AG04449 (cell line): ENCODE data around the gene PXDN.
"Not testable (repeated sequence)": the region's sequence is repeated elsewhere in the genome, so short reads cannot be mapped to it uniquely, and the experiment has no call there.

Source experiments
- CTCF ChIA-PET: fragments of 350-600 bp; formaldehyde crosslinking; extraction: SDS; loops from one replicate; lab custom pipeline; 2021; ENCODE audit warnings: antibody characterized with exemption; lab: Yijun Ruan, JAX
- POLR2A ChIA-PET: fragments of 400-600, 350-600 bp; formaldehyde crosslinking; extraction: SDS; loops from one replicate; lab custom pipeline; 2020; ENCODE audit warnings: antibody characterized with exemption, inconsistent platforms; lab: Yijun Ruan, JAX
- DNase-seq: peaks from one replicate; pipeline ENCODE4 v3.0.0-alpha.2; 2010; ENCODE audit warnings: low read depth, low spot score
- H3K4me3 ChIP-seq: 2 replicates; pipeline ENCODE4 v1.5.1; 2011; ENCODE audit warnings: low read depth, mild to moderate bottlenecking, control low read depth, low read length
- CTCF ChIP-seq: IDR thresholded peaks from one replicate; pipeline ENCODE4 v1.5.1; 2011; ENCODE audit warnings: mild to moderate bottlenecking, moderate library complexity, low read length, control low read depth, inconsistent platforms; ENCODE audit not compliant: insufficient read depth; ENCODE audit errors: missing control alignments

The PXDN gene

GRCh38 chr2:1705557-1706076 lies 38.7 kb downstream of the PXDN start:
- ChIA-PET CTCF (interaction anchor here (1.3 to 1.7 kb wide), 2 partner anchors 31 to 45 kb away, joined by 3 to 5 read pairs; no protein-coding TSS in a partner anchor), POLR2A (no interaction called here)
- H3K4me3 ChIP-seq, result no peak overlapping the region
- TF ChIP-seq CTCF, result no peak
- no peak for DNase-seq

- POLR2A ChIA-PET, result interaction anchor here (0.7 kb wide), 1 partner anchor 36 kb away, joined by 3 read pairs; no protein-coding TSS in a partner anchor
- no peak for DNase-seq
- no peak for TF ChIP-seq CTCF
- CTCF ChIA-PET, result interaction anchor here (1.3 to 1.7 kb wide), 2 partner anchors 30 to 46 kb away, joined by 3 to 5 read pairs; no protein-coding TSS in a partner anchor
- H3K4me3 ChIP-seq, result no peak overlapping the region
Measured at GRCh38 chr2:1704631-1705556, 39.4 kb downstream of the PXDN start.

GRCh38 chr2:1702186-1702565 lies 42.1 kb downstream of the PXDN start:
- POLR2A ChIA-PET, result no interaction called here
- CTCF ChIA-PET, result no interaction called here
- no peak for TF ChIP-seq CTCF
- no peak overlapping the region for H3K4me3 ChIP-seq
- no peak for DNase-seq

GRCh38 chr2:1701556-1702185 lies 42.6 kb downstream of the PXDN start:
- POLR2A ChIA-PET, result no interaction called here
- no peak for DNase-seq
- H3K4me3 ChIP-seq, result no peak overlapping the region
- CTCF ChIA-PET, result no interaction called here
- no peak for TF ChIP-seq CTCF

GRCh38 chr2:1701020-1701419 lies 43.3 kb downstream of the PXDN start:
- no peak for DNase-seq
- H3K4me3 ChIP-seq, result no peak overlapping the region
- no peak for TF ChIP-seq CTCF
- ChIA-PET POLR2A (no interaction called here), CTCF (no interaction called here)

GRCh38 chr2:1700427-1700826 lies 43.9 kb downstream of the PXDN start:
- DNase-seq, POLR2A ChIA-PET, H3K4me3 ChIP-seq: not testable (repeated sequence)
- CTCF ChIA-PET, result interaction anchor here (1.9 kb wide), 1 partner anchor 9 kb away, joined by 5 read pairs; no protein-coding TSS in a partner anchor
